BJ (cell line): ENCODE results near the gene SEC14L5. TPM values are rescaled to one million over a fixed set of nuclear protein-coding genes. Genes with fewer than 3 reads are reported as not detected.
A peak's percentile ranks its signal among the peaks of the same experiment; 100 is the strongest.

Experiments
- CTCF ChIA-PET: fragments of 350-600 bp; formaldehyde crosslinking; extraction: SDS; loops from one replicate; lab custom pipeline; 2021; ENCODE audit warnings: antibody characterized with exemption, inconsistent platforms; lab: Yijun Ruan, JAX
- POLR2A ChIA-PET: fragments of 300-600 bp; sonication (Branson Sonifier 250); formaldehyde crosslinking; extraction: SDS; loops from one replicate; lab custom pipeline; 2021; ENCODE audit warnings: antibody characterized with exemption; lab: Charles Lee
- DNase-seq: peaks from one replicate; pipeline ENCODE4 v3.0.0-alpha.2; 2011; ENCODE audit warnings: low read depth
- H3K27me3 ChIP-seq: 2 replicates; pipeline ENCODE4 v1.6.0; 2011; ENCODE audit warnings: low read length; ENCODE audit not compliant: control insufficient read depth, insufficient read depth
- H3K36me3 ChIP-seq: 2 replicates; pipeline ENCODE4 v1.5.1; 2011; ENCODE audit warnings: low read length; ENCODE audit not compliant: control insufficient read depth, insufficient read depth
- H3K4me3 ChIP-seq: 2 replicates; pipeline ENCODE4 v1.5.1; 2011; ENCODE audit warnings: low read depth, mild to moderate bottlenecking, control low read depth, low read length
- CTCF ChIP-seq: IDR thresholded peaks from 2 replicates; pipeline ENCODE4 v1.5.1; 2011; ENCODE audit warnings: low read depth, mild to moderate bottlenecking, control low read depth, inconsistent platforms, low read length, moderate library complexity; ENCODE audit not compliant: insufficient read depth
- polyA plus RNA-seq: library from polyadenylated mRNA; depleted of rRNA; stranded (reverse); fragments of >200 nt; gene quantifications from 2 replicates; pipeline ENCODE4 v1.2.3, GENCODE V29; 2011

SEC14L5 gene
- polyA plus RNA-seq, 1 experiment, result not detected

GRCh38 chr16:5031601-5032000 lies 73.5 kb downstream of the SEC14L5 start:
- no peak for DNase-seq
- H3K27me3 ChIP-seq, result no peaks in the 10 kb centered on the region
- ChIA-PET CTCF (interaction anchor here (1.7 kb wide), 1 partner anchor 11 kb away, joined by 4 read pairs; no protein-coding TSS in a partner anchor), POLR2A (no interaction called here)
- no peak overlapping the region for H3K4me3 ChIP-seq
- TF ChIP-seq CTCF, result no peak
- H3K36me3 ChIP-seq, result peaks cover 2% of the 10 kb centered on the region

- DNase-seq, result no peak
- H3K36me3 ChIP-seq, result peaks cover 2% of the 10 kb centered on the region
- ChIA-PET CTCF (interaction anchor here (1.7 kb wide), 1 partner anchor 9 kb away, joined by 4 read pairs; no protein-coding TSS in a partner anchor), POLR2A (no interaction called here)
- H3K4me3 ChIP-seq, result peak overlapping the region; percentile 80
- H3K27me3 ChIP-seq, result no peaks in the 10 kb centered on the region
- TF ChIP-seq CTCF, result no peak
These were observed 74.6 kb downstream of the SEC14L5 start for GRCh38 chr16:5032748-5033167.

GRCh38 chr16:5033256-5034166 lies 75.4 kb downstream of the SEC14L5 start, which contains the start of gene NAGPA:
NAGPA (minus strand) TSS chr16:5033935; CDS start chr16:5033914, 21 bp downstream.
- Histone ChIP-seq H3K4me3 (peak within 1 kb of the TSS; percentile 80), H3K27me3 (no peaks in the 10 kb centered on the region), H3K36me3 (0 out of 2 replicates have a peak, but pooled peaks cover 2% of the 10 kb centered on the region)
- DNase-seq, result peak; percentile 16
- no peak for TF ChIP-seq CTCF
- ChIA-PET CTCF (interaction anchor here (0.7 to 1.7 kb wide), 3 partner anchors 9 to 14 kb away, joined by 3 to 4 read pairs (median 4); no protein-coding TSS in a partner anchor), POLR2A (interaction anchor here (0.5 to 0.7 kb wide), 3 partner anchors 27 to 75 kb away, joined by 3 to 12 read pairs (median 4); partner anchors contain the start of gene SEC14L5)

- CTCF ChIA-PET, result interaction anchor here (0.7 to 1.1 kb wide), 2 partner anchors 9 to 15 kb away, joined by 3 to 4 read pairs; no protein-coding TSS in a partner anchor
- DNase-seq, result no peak
- POLR2A ChIA-PET, result interaction anchor here (0.5 to 0.7 kb wide), 3 partner anchors 26 to 76 kb away, joined by 3 to 12 read pairs (median 4); partner anchors contain the start of gene SEC14L5
- Histone ChIP-seq H3K27me3 (no peaks in the 10 kb centered on the region), H3K4me3 (peak overlapping the region; percentile 80), H3K36me3 (no peaks in the 10 kb centered on the region)
- TF ChIP-seq CTCF, result no peak
These were observed 76.0 kb downstream of the SEC14L5 start for GRCh38 chr16:5034167-5034523.

GRCh38 chr16:5035909-5036227 lies 77.7 kb downstream of the SEC14L5 start:
- Histone ChIP-seq H3K36me3 (no peaks in the 10 kb centered on the region), H3K27me3 (no peaks in the 10 kb centered on the region; the same call in 1 of the 2 replicates), H3K4me3 (no peak overlapping the region)
- ChIA-PET POLR2A (no interaction called here), CTCF (no interaction called here)
- TF ChIP-seq CTCF, result no peak
- no peak for DNase-seq
